ENCODE measurements around the gene KBTBD4. TPM values are rescaled to one million over a fixed set of nuclear protein-coding genes. Genes with fewer than 3 reads are reported as not detected.
"Not testable (repeated sequence)": the region's sequence is repeated elsewhere in the genome, so short reads cannot be mapped to it uniquely, and the experiment has no call there.

KBTBD4 gene
- total and polyA plus RNA-seq, 2 experiments from 2014 or later = 16.9 to 23.9 TPM

DNA sequence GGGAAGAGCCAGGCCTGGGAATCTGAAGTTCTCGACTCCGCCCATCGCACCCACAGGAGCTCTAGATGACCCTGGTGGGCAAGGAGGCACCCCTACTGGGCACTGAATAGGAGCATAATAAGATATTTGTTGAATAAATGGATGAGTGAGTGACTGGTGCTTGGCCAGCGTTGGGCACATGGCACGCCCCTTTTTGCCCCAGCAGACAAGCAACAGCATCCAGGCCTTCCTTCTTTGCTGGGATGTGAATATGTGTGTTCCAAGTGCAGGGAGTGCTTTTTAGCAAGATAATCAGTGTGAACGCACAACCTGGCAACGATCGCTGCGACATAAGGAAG is 25.4 kb downstream of the KBTBD4 start:
- DNase-seq (ENCODE audit: low read depth in 1 of 2, low spot score in 1 of 2) = peak in 1 of 2 donors; percentile 58
- no peak overlapping the region for H3K27ac ChIP-seq
- no peaks in the 10 kb centered on the region for H3K27me3 ChIP-seq
- H3K4me3 ChIP-seq = peak overlapping the region; percentile 94
- TF ChIP-seq, protein P1, sequence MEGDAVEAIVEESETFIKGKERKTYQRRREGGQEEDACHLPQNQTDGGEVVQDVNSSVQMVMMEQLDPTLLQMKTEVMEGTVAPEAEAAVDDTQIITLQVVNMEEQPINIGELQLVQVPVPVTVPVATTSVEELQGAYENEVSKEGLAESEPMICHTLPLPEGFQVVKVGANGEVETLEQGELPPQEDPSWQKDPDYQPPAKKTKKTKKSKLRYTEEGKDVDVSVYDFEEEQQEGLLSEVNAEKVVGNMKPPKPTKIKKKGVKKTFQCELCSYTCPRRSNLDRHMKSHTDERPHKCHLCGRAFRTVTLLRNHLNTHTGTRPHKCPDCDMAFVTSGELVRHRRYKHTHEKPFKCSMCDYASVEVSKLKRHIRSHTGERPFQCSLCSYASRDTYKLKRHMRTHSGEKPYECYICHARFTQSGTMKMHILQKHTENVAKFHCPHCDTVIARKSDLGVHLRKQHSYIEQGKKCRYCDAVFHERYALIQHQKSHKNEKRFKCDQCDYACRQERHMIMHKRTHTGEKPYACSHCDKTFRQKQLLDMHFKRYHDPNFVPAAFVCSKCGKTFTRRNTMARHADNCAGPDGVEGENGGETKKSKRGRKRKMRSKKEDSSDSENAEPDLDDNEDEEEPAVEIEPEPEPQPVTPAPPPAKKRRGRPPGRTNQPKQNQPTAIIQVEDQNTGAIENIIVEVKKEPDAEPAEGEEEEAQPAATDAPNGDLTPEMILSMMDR (IDR thresholded peaks at IDR 0.05; ENCODE audit: low read depth, low read length) = no peak
- H3K9me3 ChIP-seq (ENCODE audit: low read depth) = no peaks in the 10 kb centered on the region
- H3K4me1 ChIP-seq (ENCODE audit: low read depth) = peaks cover 16% of the 10 kb centered on the region
- no peaks in the 10 kb centered on the region for H3K36me3 ChIP-seq

- Histone ChIP-seq H3K9me3 (ENCODE audit: low read depth) (no peaks in the 10 kb centered on the region), H3K36me3 (no peaks in the 10 kb centered on the region), H3K4me1 (ENCODE audit: low read depth) (peaks cover 16% of the 10 kb centered on the region), H3K4me3 (peak within 1 kb of the TSS; percentile 94), H3K27me3 (no peaks in the 10 kb centered on the region), H3K27ac (peak within 1 kb of the TSS; percentile 97)
- TF ChIP-seq, protein P1 (IDR thresholded peaks at IDR 0.05; ENCODE audit: low read depth, low read length) = peak; percentile 67
- peak; percentile 94 to 97 for DNase-seq (ENCODE audit: low read depth in 1 of 2, low spot score in 1 of 2)
These were observed 26.0 kb downstream of the KBTBD4 start, which contains the start of gene CELF1 for GRCh38 chr11:47552566-47553405. Gene CELF1, minus strand, starts transcription at chr11:47553132. Its CDS starts 53,609 bp downstream, at chr11:47499523.

DNA sequence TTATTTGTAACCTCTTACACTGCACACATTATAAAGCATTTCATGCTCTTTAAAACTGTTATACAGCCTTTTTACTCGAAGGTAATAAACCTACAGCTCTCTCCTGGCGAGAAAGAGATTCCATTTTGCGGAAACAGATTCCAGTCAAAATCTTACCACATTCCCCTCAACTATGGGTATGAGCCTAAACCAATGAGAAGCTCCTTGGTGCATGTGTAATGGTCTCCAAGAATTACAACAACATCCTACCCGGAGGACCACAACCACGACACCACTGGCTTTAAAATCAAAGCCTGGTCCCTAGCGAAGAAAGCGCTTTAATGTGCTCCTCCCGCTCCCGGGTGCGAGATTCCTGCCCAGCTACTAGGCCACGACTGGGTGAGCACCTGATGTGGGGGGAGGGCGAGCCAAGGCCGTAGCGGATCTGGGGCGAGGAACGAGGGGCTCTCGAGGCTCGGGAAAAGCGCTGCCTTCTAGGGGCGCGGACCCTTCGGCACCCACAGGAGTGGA is 26.7 kb downstream of the KBTBD4 start:
- peak; percentile 57 to 66 for DNase-seq (ENCODE audit: low read depth in 1 of 2, low spot score in 1 of 2)
- no peaks in the 10 kb centered on the region for H3K36me3 ChIP-seq
- H3K4me3 ChIP-seq = peak overlapping the region; percentile 94
- no peaks in the 10 kb centered on the region for H3K9me3 ChIP-seq (ENCODE audit: low read depth)
- TF ChIP-seq, protein P1 (IDR thresholded peaks at IDR 0.05; ENCODE audit: low read depth, low read length) = no peak
- H3K27ac ChIP-seq = peak overlapping the region; percentile 97
- no peaks in the 10 kb centered on the region for H3K27me3 ChIP-seq
- peaks cover 16% of the 10 kb centered on the region for H3K4me1 ChIP-seq (ENCODE audit: low read depth)

DNA sequence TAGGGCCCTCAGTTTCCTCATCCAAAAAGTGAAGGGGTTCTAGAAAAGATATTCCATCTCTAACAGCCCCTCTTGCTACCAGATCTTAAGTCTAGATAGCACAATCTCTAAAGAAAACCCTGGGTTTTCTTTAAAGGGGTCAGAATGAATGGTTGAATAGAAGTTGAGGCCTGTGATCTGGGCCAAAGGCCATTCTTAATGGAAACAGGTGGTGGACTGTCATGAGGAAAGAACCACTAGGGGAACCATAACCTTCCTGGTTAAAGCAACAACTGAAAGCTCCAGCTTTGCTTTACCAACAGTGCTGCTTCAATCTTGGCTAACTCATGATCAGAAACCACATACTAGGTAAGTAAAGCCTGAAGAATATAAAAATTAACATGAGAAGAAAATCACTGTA is 27.7 kb downstream of the KBTBD4 start:
- peaks cover 16% of the 10 kb centered on the region for H3K4me1 ChIP-seq (ENCODE audit: low read depth)
- TF ChIP-seq, protein P1 (IDR thresholded peaks at IDR 0.05; ENCODE audit: low read depth, low read length) = peak; percentile 38
- no peaks in the 10 kb centered on the region for H3K36me3 ChIP-seq
- H3K27me3 ChIP-seq = no peaks in the 10 kb centered on the region
- H3K9me3 ChIP-seq (ENCODE audit: low read depth) = no peaks in the 10 kb centered on the region
- no peak overlapping the region for H3K4me3 ChIP-seq
- DNase-seq (ENCODE audit: low read depth in 1 of 2, low spot score in 1 of 2) = peak; percentile 35 to 47
- no peak overlapping the region for H3K27ac ChIP-seq

- H3K27ac ChIP-seq = no peak overlapping the region
- no peaks in the 10 kb centered on the region for H3K9me3 ChIP-seq (ENCODE audit: low read depth)
- H3K4me3 ChIP-seq = no peak overlapping the region
- DNase-seq (ENCODE audit: low read depth in 1 of 2, low spot score in 1 of 2) = no peak
- H3K4me1 ChIP-seq (ENCODE audit: low read depth) = peaks cover 16% of the 10 kb centered on the region
- no peaks in the 10 kb centered on the region for H3K27me3 ChIP-seq
- no peaks in the 10 kb centered on the region for H3K36me3 ChIP-seq
- TF ChIP-seq, protein P1 (IDR thresholded peaks at IDR 0.05; ENCODE audit: low read depth, low read length) = no peak
These were observed 28.3 kb downstream of the KBTBD4 start for GRCh38 chr11:47550288-47551047.

DNA sequence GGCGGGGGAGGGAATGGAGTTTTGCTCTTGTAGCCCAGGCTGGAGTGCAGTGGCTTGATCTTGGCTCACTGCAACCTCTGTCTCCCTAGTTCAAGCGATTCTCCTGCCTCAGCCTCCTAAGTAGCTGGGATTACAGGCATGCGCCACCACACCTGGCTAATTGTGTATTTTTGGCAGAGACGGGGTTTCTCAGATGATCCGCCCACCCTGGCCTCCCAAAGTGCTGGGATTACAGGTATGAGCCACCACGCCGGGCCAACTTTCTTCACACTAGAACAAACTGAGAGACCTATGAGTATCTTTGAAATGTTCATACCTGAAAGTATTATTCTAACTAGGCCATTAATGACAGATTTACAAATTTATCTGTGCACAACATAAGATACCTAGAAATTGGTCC is 32.5 kb downstream of the KBTBD4 start:
- H3K4me3 ChIP-seq; H3K27me3 ChIP-seq; H3K36me3 ChIP-seq; DNase-seq (ENCODE audit: low read depth in 1 of 2, low spot score in 1 of 2); H3K4me1 ChIP-seq (ENCODE audit: low read depth); H3K9me3 ChIP-seq (ENCODE audit: low read depth); H3K27ac ChIP-seq: not testable (repeated sequence)

Data from cardiac muscle cell (in vitro differentiated cells and primary cell).